ENCODE results near the gene KCNK2.
A peak's percentile ranks its signal among the peaks of the same experiment; 100 is the strongest.

KCNK2 gene

GRCh38 chr1:215045698-215046308, 36.7 kb upstream of the KCNK2 start:
- Histone ChIP-seq H3K27ac (no peak overlapping the region), H3K36me3 (replicated peaks) (no peaks in the 10 kb centered on the region), H3K27me3 (replicated peaks) (no peaks in the 10 kb centered on the region), H3K4me3 (ENCODE audit: low read depth, low read length) (no peak overlapping the region)
- in situ Hi-C loops (cut with HindIII; ENCODE audit: low pct_ligation_motif_present, low sequenced_read_pairs), result no loop called here
- no peak for DNase-seq
- TF ChIP-seq, protein P1, sequence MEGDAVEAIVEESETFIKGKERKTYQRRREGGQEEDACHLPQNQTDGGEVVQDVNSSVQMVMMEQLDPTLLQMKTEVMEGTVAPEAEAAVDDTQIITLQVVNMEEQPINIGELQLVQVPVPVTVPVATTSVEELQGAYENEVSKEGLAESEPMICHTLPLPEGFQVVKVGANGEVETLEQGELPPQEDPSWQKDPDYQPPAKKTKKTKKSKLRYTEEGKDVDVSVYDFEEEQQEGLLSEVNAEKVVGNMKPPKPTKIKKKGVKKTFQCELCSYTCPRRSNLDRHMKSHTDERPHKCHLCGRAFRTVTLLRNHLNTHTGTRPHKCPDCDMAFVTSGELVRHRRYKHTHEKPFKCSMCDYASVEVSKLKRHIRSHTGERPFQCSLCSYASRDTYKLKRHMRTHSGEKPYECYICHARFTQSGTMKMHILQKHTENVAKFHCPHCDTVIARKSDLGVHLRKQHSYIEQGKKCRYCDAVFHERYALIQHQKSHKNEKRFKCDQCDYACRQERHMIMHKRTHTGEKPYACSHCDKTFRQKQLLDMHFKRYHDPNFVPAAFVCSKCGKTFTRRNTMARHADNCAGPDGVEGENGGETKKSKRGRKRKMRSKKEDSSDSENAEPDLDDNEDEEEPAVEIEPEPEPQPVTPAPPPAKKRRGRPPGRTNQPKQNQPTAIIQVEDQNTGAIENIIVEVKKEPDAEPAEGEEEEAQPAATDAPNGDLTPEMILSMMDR (IDR thresholded peaks at IDR 0.05; ENCODE audit: low read depth, low read length, missing control alignments), result no peak

DNA sequence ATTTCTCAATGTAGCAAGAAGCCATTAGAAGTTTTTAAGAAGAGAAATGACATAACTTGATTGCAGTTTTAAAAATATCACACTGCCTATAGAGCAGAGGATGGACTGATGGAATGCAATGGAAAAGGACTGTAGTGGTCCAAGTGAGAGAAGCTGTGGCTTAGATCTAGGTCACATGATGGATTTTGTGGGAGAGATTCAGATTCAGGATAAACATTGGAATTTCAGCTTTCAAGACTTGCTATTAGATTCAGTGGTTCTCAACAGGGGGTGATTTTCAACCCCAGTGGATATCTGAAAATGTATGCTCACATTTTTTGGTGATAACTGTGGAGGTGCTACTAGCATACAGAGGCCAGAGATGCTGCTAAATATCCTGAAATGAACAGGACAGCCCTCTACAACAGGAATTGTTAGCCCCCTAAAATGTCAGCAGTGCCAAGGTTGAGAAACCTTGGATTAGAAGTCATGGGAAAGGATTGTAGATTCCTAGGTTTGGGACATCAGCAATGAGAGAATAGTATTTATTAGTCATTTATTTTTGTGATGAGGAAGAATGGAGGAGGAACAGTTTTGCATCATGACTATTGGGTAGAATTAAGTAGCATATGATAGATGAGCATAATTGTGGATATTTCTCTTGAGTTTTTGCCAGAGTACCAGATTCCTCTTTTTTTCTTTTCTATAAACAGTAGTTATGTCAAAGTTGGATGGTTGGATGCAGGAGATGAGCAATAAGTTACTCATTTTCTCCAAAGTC, 30.1 kb upstream of the KCNK2 start:
- no peak for DNase-seq
- Histone ChIP-seq H3K27ac (no peak overlapping the region), H3K36me3 (replicated peaks) (no peaks in the 10 kb centered on the region), H3K4me3 (ENCODE audit: low read depth, low read length) (no peak overlapping the region), H3K27me3 (replicated peaks) (no peaks in the 10 kb centered on the region)
- in situ Hi-C loops (cut with HindIII; ENCODE audit: low pct_ligation_motif_present, low sequenced_read_pairs), result no loop called here
- TF ChIP-seq, protein P1 (IDR thresholded peaks at IDR 0.05; ENCODE audit: low read depth, low read length, missing control alignments), result no peak

DNA sequence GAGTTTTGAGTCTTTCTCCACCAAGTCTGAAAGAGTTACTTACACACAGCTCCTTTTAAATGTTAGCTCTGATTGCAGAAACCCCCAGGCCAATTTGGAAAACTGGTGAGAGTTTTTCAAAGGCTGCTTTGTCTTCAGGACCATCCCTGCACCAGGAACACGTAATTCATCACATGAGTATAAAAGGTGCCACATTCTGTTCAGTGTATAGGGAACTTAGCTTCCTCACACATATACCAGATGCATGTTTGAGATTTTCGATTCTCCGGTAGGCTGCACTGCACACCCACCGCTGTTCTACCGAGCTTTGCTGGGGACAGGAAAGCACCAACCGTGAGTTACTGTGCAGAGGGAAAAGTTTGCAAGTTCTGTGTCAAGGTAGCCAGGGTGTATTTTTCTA, 28.3 kb upstream of the KCNK2 start:
- in situ Hi-C loops (cut with HindIII; ENCODE audit: low pct_ligation_motif_present, low sequenced_read_pairs), result no loop called here
- Histone ChIP-seq H3K27me3 (replicated peaks) (no peaks in the 10 kb centered on the region), H3K27ac (no peak overlapping the region), H3K36me3 (replicated peaks) (no peaks in the 10 kb centered on the region), H3K4me3 (ENCODE audit: low read depth, low read length) (no peak overlapping the region)
- DNase-seq, result no peak
- TF ChIP-seq, protein P1 (IDR thresholded peaks at IDR 0.05; ENCODE audit: low read depth, low read length, missing control alignments), result peak; percentile 20

DNA sequence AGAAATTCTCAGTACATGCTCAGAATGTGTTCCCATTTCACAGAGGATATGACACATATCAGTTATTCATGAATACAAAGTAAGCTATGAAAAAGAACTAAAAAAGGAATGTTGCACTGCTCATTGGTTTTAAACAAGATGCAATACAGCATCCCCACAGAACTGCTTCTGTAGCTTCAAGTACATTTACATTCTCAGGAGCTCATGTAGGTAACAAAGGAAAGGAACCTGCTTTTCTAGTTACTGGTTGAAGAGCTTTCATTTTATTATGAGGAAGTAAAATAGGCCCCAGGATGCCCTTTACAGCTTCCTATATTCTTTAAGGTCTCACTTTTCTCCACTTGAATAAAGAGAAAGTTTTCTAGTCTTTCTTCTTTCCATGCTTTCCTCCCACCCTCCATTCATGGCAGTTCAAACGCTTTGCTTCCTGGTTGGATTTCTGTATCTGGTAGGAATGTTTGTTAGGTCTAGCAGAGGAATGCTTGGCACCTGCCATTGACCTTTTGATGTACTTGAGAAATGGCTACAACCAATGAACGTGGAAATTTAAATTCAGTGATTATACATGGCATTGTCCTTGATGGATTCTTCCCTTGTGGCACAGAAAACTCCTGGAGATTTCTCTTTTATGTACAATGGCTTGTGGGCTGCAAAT, 27.1 kb upstream of the KCNK2 start:
- TF ChIP-seq, protein P1 (IDR thresholded peaks at IDR 0.05; ENCODE audit: low read depth, low read length, missing control alignments), result no peak
- Histone ChIP-seq H3K36me3 (replicated peaks) (no peaks in the 10 kb centered on the region), H3K27ac (no peak overlapping the region), H3K4me3 (ENCODE audit: low read depth, low read length) (no peak overlapping the region), H3K27me3 (replicated peaks) (no peaks in the 10 kb centered on the region)
- in situ Hi-C loops (cut with HindIII; ENCODE audit: low pct_ligation_motif_present, low sequenced_read_pairs), result no loop called here
- DNase-seq, result no peak

- DNase-seq, result peak; percentile 78
- H3K27me3 ChIP-seq (replicated peaks), result no peaks in the 10 kb centered on the region
- no peak overlapping the region for H3K4me3 ChIP-seq (ENCODE audit: low read depth, low read length)
- TF ChIP-seq, protein P1 (IDR thresholded peaks at IDR 0.05; ENCODE audit: low read depth, low read length, missing control alignments), result no peak
- H3K36me3 ChIP-seq (replicated peaks), result no peaks in the 10 kb centered on the region
- in situ Hi-C loops (cut with HindIII; ENCODE audit: low pct_ligation_motif_present, low sequenced_read_pairs), result no loop called here
- no peak overlapping the region for H3K27ac ChIP-seq
Observed at GRCh38 chr1:215056584-215056983, 26.0 kb upstream of the KCNK2 start.
